NCI-H1105 (cell line): ENCODE data around the gene ARHGEF38.
A peak's percentile ranks its signal among the peaks of the same experiment; 100 is the strongest.
"Not testable (repeated sequence)": the region's sequence is repeated elsewhere in the genome, so short reads cannot be mapped to it uniquely, and the experiment has no call there.

Experiments used
- DNase-seq: peaks from one replicate; lab custom pipeline; 2025; lab: John Stamatoyannopoulos, UW

Gene ARHGEF38

GRCh38 chr4:105609819-105610218 is 57.4 kb downstream of the ARHGEF38 start:
- DNase-seq, result not testable (repeated sequence)

- peak; percentile 43 for DNase-seq
Observed at GRCh38 chr4:105613306-105613705, 60.9 kb downstream of the ARHGEF38 start.

- DNase-seq, result peak; percentile 62
Observed at GRCh38 chr4:105619188-105619931, 66.9 kb downstream of the ARHGEF38 start.

- no peak for DNase-seq
Observed at GRCh38 chr4:105620640-105621323, 68.4 kb downstream of the ARHGEF38 start.

- no peak for DNase-seq
Observed at GRCh38 chr4:105622269-105622668, 69.8 kb downstream of the ARHGEF38 start.

- no peak for DNase-seq
Observed at GRCh38 chr4:105623099-105623498, 70.7 kb downstream of the ARHGEF38 start.

- no peak for DNase-seq
Observed at GRCh38 chr4:105624530-105624929, 72.1 kb downstream of the ARHGEF38 start.

GRCh38 chr4:105625214-105625613 is 72.8 kb downstream of the ARHGEF38 start:
- no peak for DNase-seq

GRCh38 chr4:105626846-105627245 is 74.4 kb downstream of the ARHGEF38 start:
- no peak for DNase-seq

- no peak for DNase-seq
Observed at GRCh38 chr4:105627620-105628019, 75.2 kb downstream of the ARHGEF38 start.

GRCh38 chr4:105630670-105631655 is 78.5 kb downstream of the ARHGEF38 start:
- no peak for DNase-seq

GRCh38 chr4:105631818-105632400 is 79.5 kb downstream of the ARHGEF38 start:
- no peak for DNase-seq

GRCh38 chr4:105632599-105632998 is 80.2 kb downstream of the ARHGEF38 start:
- no peak for DNase-seq

- no peak for DNase-seq
Observed at GRCh38 chr4:105633241-105633640, 80.8 kb downstream of the ARHGEF38 start.

GRCh38 chr4:105634402-105635080 is 82.1 kb downstream of the ARHGEF38 start:
- DNase-seq, result no peak

- peak; percentile 62 for DNase-seq
Observed at GRCh38 chr4:105637408-105638176, 85.2 kb downstream of the ARHGEF38 start.

- DNase-seq, result peak; percentile 21
Observed at GRCh38 chr4:105641845-105642244, 89.4 kb downstream of the ARHGEF38 start.

GRCh38 chr4:105644257-105644656 is 91.8 kb downstream of the ARHGEF38 start:
- DNase-seq, result no peak

- no peak for DNase-seq
Observed at GRCh38 chr4:105645440-105645839, 93.0 kb downstream of the ARHGEF38 start.

- DNase-seq, result no peak
Observed at GRCh38 chr4:105650190-105650589, 97.8 kb downstream of the ARHGEF38 start.

GRCh38 chr4:105651884-105652283 is 99.5 kb downstream of the ARHGEF38 start:
- no peak for DNase-seq
